PC-9 (cell line): ENCODE data around the gene PECR. TPM values are rescaled to one million over a fixed set of nuclear protein-coding genes. Genes with fewer than 3 reads are reported as not detected.
"Not testable (repeated sequence)": the region's sequence is repeated elsewhere in the genome, so short reads cannot be mapped to it uniquely, and the experiment has no call there.

ENCODE experiments used
- BruUV-seq: library from RNA; stranded (reverse); fragments of 400-500 nt; replicated peaks from 2 replicates; lab custom pipeline; 2021; lab: Mats Ljungman, UMichigan
- CTCF ChIA-PET: fragments of 300-600 bp; sonication (Branson Sonifier 250); formaldehyde crosslinking; loops from one replicate; lab custom pipeline; 2022; ENCODE audit warnings: antibody characterized with exemption; lab: Charles Lee
- POLR2A ChIA-PET: fragments of 300-600 bp; sonication (Branson Sonifier 250); formaldehyde crosslinking; loops from one replicate; lab custom pipeline; 2022; ENCODE audit warnings: antibody characterized with exemption; ENCODE audit not compliant: unreplicated experiment; lab: Charles Lee
- DNase-seq, 2 experiments: peaks; one replicate each; pipeline versions ENCODE4 v3.0.0 to v3.0.0-alpha.2; 2015 to 2022; ENCODE audit warnings: mixed read lengths in 1 of 2
- H2AFZ ChIP-seq: fragments of 200-600 bp; sonication (generic); 2 replicates; pipeline ENCODE4 v1.8.1; 2017; ENCODE audit warnings: antibody characterized with exemption
- H3F3A ChIP-seq: fragments of 200-600 bp; sonication (generic); 2 replicates; pipeline ENCODE4 v1.8.1; 2017; ENCODE audit warnings: antibody characterized with exemption, mild to moderate bottlenecking, low read depth; ENCODE audit not compliant: insufficient read depth
- H3K27ac ChIP-seq: fragments of 200-600 bp; sonication (generic); 2 replicates; pipeline ENCODE4 v1.6.1; 2016; ENCODE audit warnings: mixed run types
- H3K27me3 ChIP-seq: fragments of 200-600 bp; sonication (generic); 2 replicates; pipeline ENCODE4 v1.6.1; 2016; ENCODE audit warnings: low read depth, mixed run types; ENCODE audit not compliant: insufficient read depth
- H3K36me3 ChIP-seq: fragments of 200-600 bp; sonication (generic); 2 replicates; pipeline ENCODE4 v1.6.1; 2016; ENCODE audit warnings: low read depth, mixed run types
- H3K4me1 ChIP-seq: fragments of 200-600 bp; sonication (generic); replicated peaks from 2 replicates; pipeline ENCODE4 v1.6.1; 2016; ENCODE audit warnings: mixed run types; ENCODE audit not compliant: insufficient read depth
- H3K4me2 ChIP-seq: fragments of 200-600 bp; sonication (generic); 2 replicates; pipeline ENCODE4 v1.6.1; 2017; ENCODE audit warnings: mixed run types
- H3K4me3 ChIP-seq: fragments of 200-600 bp; sonication (generic); 2 replicates; pipeline ENCODE4 v1.6.1; 2016; ENCODE audit warnings: mixed run types
- H3K79me2 ChIP-seq: fragments of 200-600 bp; sonication (generic); 2 replicates; pipeline ENCODE4 v1.6.1; 2017; ENCODE audit warnings: low read depth, mixed run types
- H3K9me2 ChIP-seq: fragments of 200-600 bp; sonication (generic); 2 replicates; pipeline ENCODE4 v1.8.1; 2017; ENCODE audit warnings: mild to moderate bottlenecking; ENCODE audit not compliant: insufficient read depth
- H3K9me3 ChIP-seq: fragments of 200-600 bp; sonication (generic); 2 replicates; pipeline ENCODE4 v1.8.1; 2016; ENCODE audit warnings: low read depth; ENCODE audit not compliant: insufficient read depth
- H4K20me1 ChIP-seq: fragments of 200-600 bp; sonication (generic); 2 replicates; pipeline ENCODE4 v1.8.1; 2017; ENCODE audit not compliant: insufficient read depth
- CTCF ChIP-seq: fragments of 200-600 bp; sonication (generic); conservative IDR thresholded peaks from 2 replicates; pipeline ENCODE4 v1.6.1; 2017; ENCODE audit warnings: mixed run types, antibody characterized with exemption, mild to moderate bottlenecking, moderate library complexity
- EZH2 ChIP-seq: fragments of 200-600 bp; sonication (generic); IDR thresholded peaks from 2 replicates; pipeline ENCODE4 v1.8.0; 2017; ENCODE audit warnings: antibody characterized with exemption, low read depth
- intact Hi-C: fragments of 100-400 bp; cut with micrococcal nuclease; formaldehyde crosslinking; loops from one replicate; pipeline ENCODE4 v1.10.0; 2022; ENCODE audit not compliant: unreplicated experiment
- total RNA-seq: library from RNA; stranded (reverse); gene quantifications from 2 replicates; pipeline ENCODE4 v1.2.3, GENCODE V29; 2021

PECR gene
- total RNA-seq, 1 experiment from 2014 or later, result 10.8 TPM

GRCh38 chr2:216081012-216081411 lies 597 bp downstream of the PECR start:
- H3K4me1 ChIP-seq, result peaks cover 22% of the 10 kb centered on the region
- POLR2A ChIA-PET, result interaction anchor here (0.7 kb wide), 2 partner anchors 14 to 95 kb away, joined by 3 to 4 read pairs; no protein-coding TSS in a partner anchor
- TF ChIP-seq CTCF (no peak), EZH2 (no peak)

GRCh38 chr2:216080048-216080447 lies 1.6 kb downstream of the PECR start:
- H3F3A ChIP-seq, H3K9me3 ChIP-seq, intact Hi-C loops, H2AFZ ChIP-seq, H3K9me2 ChIP-seq, POLR2A ChIA-PET, H4K20me1 ChIP-seq, BruUV-seq, H3K27ac ChIP-seq, H3K4me2 ChIP-seq, CTCF ChIA-PET, H3K79me2 ChIP-seq, H3K36me3 ChIP-seq, H3K4me3 ChIP-seq, DNase-seq: not testable (repeated sequence)
- Histone ChIP-seq H3K27me3 (0 out of 2 replicates have a peak, but pooled peaks cover 12% of the 10 kb centered on the region), H3K4me1 (peaks cover 22% of the 10 kb centered on the region)

More at GRCh38 chr2:216081012-216081411, 597 bp downstream of the PECR start:
- intact Hi-C loops, result no loop called here
- Histone ChIP-seq H3K9me3 (no peaks in the 10 kb centered on the region), H2AFZ (peak overlapping the region; percentile 94), H3K27ac (no peak overlapping the region), H4K20me1 (no peaks in the 10 kb centered on the region), H3K36me3 (no peaks in the 10 kb centered on the region), H3K9me2 (no peaks in the 10 kb centered on the region), H3K4me3 (peak overlapping the region; percentile 90), H3K4me2 (peak overlapping the region; percentile 84), H3K27me3 (0 out of 2 replicates have a peak, but pooled peaks cover 12% of the 10 kb centered on the region), H3K79me2 (no peaks in the 10 kb centered on the region), H3F3A (no peaks in the 10 kb centered on the region; the same call in 1 of the 2 replicates)
- CTCF ChIA-PET, result interaction anchor here (1.5 kb wide), 1 partner anchor 33 kb away, joined by 5 read pairs; no protein-coding TSS in a partner anchor
- DNase-seq, result no peak
- no TSS peak for BruUV-seq

GRCh38 chr2:216078776-216079175 lies 2.8 kb downstream of the PECR start:
- Histone ChIP-seq H3K9me2 (no peaks in the 10 kb centered on the region), H3K9me3 (no peaks in the 10 kb centered on the region), H3K27ac (peak overlapping the region; percentile 57; the same call in 1 of the 2 replicates), H3K4me3 (no peak overlapping the region), H2AFZ (no peak overlapping the region), H3K79me2 (no peaks in the 10 kb centered on the region), H3F3A (no peaks in the 10 kb centered on the region; the same call in none of the 2 replicates), H3K27me3 (0 out of 2 replicates have a peak, but pooled peaks cover 12% of the 10 kb centered on the region), H3K36me3 (no peaks in the 10 kb centered on the region), H4K20me1 (no peaks in the 10 kb centered on the region), H3K4me2 (peak overlapping the region; percentile 43), H3K4me1 (peaks cover 22% of the 10 kb centered on the region)
- no peak for DNase-seq
- POLR2A ChIA-PET, result no interaction called here
- CTCF ChIA-PET, result no interaction called here
- intact Hi-C loops, result no loop called here
- BruUV-seq, result no TSS peak
- TF ChIP-seq EZH2 (no peak), CTCF (no peak)
